Cerebellar nuclear complex (tissue), 1 donor: ENCODE measurements around the gene KDM2B.

Experiments
- DNase-seq, 2 experiments: peaks; one replicate each; lab custom pipeline; 2025; lab: John Stamatoyannopoulos, UW

The KDM2B gene

GRCh38 chr12:121561009-121561395 is 19.8 kb downstream of the KDM2B start:
- no peak for DNase-seq

GRCh38 chr12:121560392-121561008 is 20.3 kb downstream of the KDM2B start:
- DNase-seq: no peak

GRCh38 chr12:121558956-121559355 is 21.9 kb downstream of the KDM2B start:
- no peak for DNase-seq

- no peak for DNase-seq
Observed at GRCh38 chr12:121550974-121551634, 29.7 kb downstream of the KDM2B start.

GRCh38 chr12:121549075-121549474 is 31.7 kb downstream of the KDM2B start:
- no peak for DNase-seq

GRCh38 chr12:121545480-121545879 is 35.3 kb downstream of the KDM2B start:
- DNase-seq: no peak

- DNase-seq: no peak
Observed at GRCh38 chr12:121543786-121544185, 37.0 kb downstream of the KDM2B start.

- DNase-seq: no peak
Observed at GRCh38 chr12:121539908-121540307, 40.9 kb downstream of the KDM2B start.

GRCh38 chr12:121538699-121539061 is 42.1 kb downstream of the KDM2B start:
- no peak for DNase-seq

GRCh38 chr12:121537814-121538698 is 42.8 kb downstream of the KDM2B start:
- no peak for DNase-seq

GRCh38 chr12:121536899-121537813 is 43.7 kb downstream of the KDM2B start:
- peak in 1 of 2 experiments; percentile 54 for DNase-seq

- peak; percentile 58 to 88 for DNase-seq
Observed at GRCh38 chr12:121536054-121536898, 44.5 kb downstream of the KDM2B start.

- DNase-seq: no peak
Observed at GRCh38 chr12:121535150-121536053, 45.4 kb downstream of the KDM2B start.

- no peak for DNase-seq
Observed at GRCh38 chr12:121534495-121535148, 46.2 kb downstream of the KDM2B start.

- DNase-seq: no peak
Observed at GRCh38 chr12:121533394-121534090, 47.3 kb downstream of the KDM2B start.

- DNase-seq: no peak
Observed at GRCh38 chr12:121532503-121533393, 48.1 kb downstream of the KDM2B start.

GRCh38 chr12:121531356-121531750 is 49.5 kb downstream of the KDM2B start:
- no peak for DNase-seq
